Keratinocyte (primary cell): ENCODE data around the gene MRPL12. TPM values are rescaled to one million over a fixed set of nuclear protein-coding genes. Genes with fewer than 3 reads are reported as not detected.

Experiments used
- DNase-seq: peaks from one replicate; pipeline ENCODE4 v3.0.0-alpha.2; 2011; ENCODE audit warnings: low read depth, missing footprints, low spot score
- FAIRE-seq: peaks from 2 replicates; lab custom pipeline; 2011; peaks lifted over from hg19 to GRCh38; lab: Jason Lieb, UNC
- H2AFZ ChIP-seq: 2 replicates; pipeline ENCODE4 v1.6.0; 2012; ENCODE audit warnings: low read length, control low read depth, inconsistent platforms; ENCODE audit not compliant: control insufficient read depth
- H3K27ac ChIP-seq: 2 replicates; pipeline ENCODE4 v1.5.1; 2011; ENCODE audit warnings: low read length; ENCODE audit not compliant: control insufficient read depth, insufficient read depth
- H3K27me3 ChIP-seq: 3 replicates; pipeline ENCODE4 v1.6.0; 2011; ENCODE audit warnings: low read length; ENCODE audit not compliant: control insufficient read depth, insufficient read depth; ENCODE audit errors: extremely low read depth
- H3K36me3 ChIP-seq, 2 experiments: 2 replicates in 1 of 2; 3 replicates in 1 of 2; pipeline ENCODE4 v1.5.1; 2011; ENCODE audit warnings: low read length in 2 of 2, mild to moderate bottlenecking in 1 of 2; ENCODE audit not compliant: control insufficient read depth in 2 of 2, insufficient read depth in 2 of 2; ENCODE audit errors: extremely low read depth in 1 of 2
- H3K4me1 ChIP-seq: 3 replicates; pipeline ENCODE4 v1.5.1; 2011; ENCODE audit warnings: low read length; ENCODE audit not compliant: control insufficient read depth, insufficient read depth; ENCODE audit errors: extremely low read depth
- H3K4me2 ChIP-seq: 3 replicates; pipeline ENCODE4 v1.6.0; 2011; ENCODE audit warnings: low read depth, low read length; ENCODE audit not compliant: control insufficient read depth, insufficient read depth; ENCODE audit errors: extremely low read depth
- H3K4me3 ChIP-seq, 3 experiments: fragments of 200-600 bp in 1 of 3; sonication (generic) in 1 of 3; 2 replicates in 2 of 3; 3 replicates in 1 of 3; pipeline ENCODE4 v1.5.1; 2011 to 2016; ENCODE audit warnings: low read length in 3 of 3, mild to moderate bottlenecking in 3 of 3, control low read depth in 2 of 3, inconsistent platforms in 1 of 3, low read depth in 1 of 3, mixed read lengths in 1 of 3, mixed run types in 1 of 3, moderate library complexity in 1 of 3; ENCODE audit not compliant: control insufficient read depth in 2 of 3, insufficient read depth in 2 of 3; ENCODE audit errors: extremely low read depth in 1 of 3
- H3K79me2 ChIP-seq: 2 replicates; pipeline ENCODE4 v1.6.0; 2012; ENCODE audit warnings: low read length; ENCODE audit not compliant: control insufficient read depth, insufficient read depth
- H3K9ac ChIP-seq: 3 replicates; pipeline ENCODE4 v1.6.0; 2011; ENCODE audit warnings: low read length; ENCODE audit not compliant: control insufficient read depth, insufficient read depth; ENCODE audit errors: extremely low read depth
- H3K9me1 ChIP-seq: 3 replicates; pipeline ENCODE4 v1.6.0; 2011; ENCODE audit warnings: low read length; ENCODE audit not compliant: control insufficient read depth, insufficient read depth; ENCODE audit errors: extremely low read depth
- H3K9me3 ChIP-seq: 2 replicates; pipeline ENCODE4 v1.5.1; 2012; ENCODE audit warnings: low read depth, low read length; ENCODE audit not compliant: control insufficient read depth
- H4K20me1 ChIP-seq: 3 replicates; pipeline ENCODE4 v1.6.0; 2011; ENCODE audit warnings: low read length; ENCODE audit not compliant: control insufficient read depth, insufficient read depth; ENCODE audit errors: extremely low read depth
- CTCF ChIP-seq, 3 experiments: IDR thresholded peaks in 1 of 3; conservative IDR thresholded peaks in 1 of 3; optimal IDR thresholded peaks in 1 of 3; 2 replicates in 2 of 3; 3 replicates in 1 of 3; pipeline versions ENCODE3 to v1.5.1; 2011; ENCODE audit warnings: low read length in 3 of 3, mild to moderate bottlenecking in 3 of 3, moderate library complexity in 2 of 3, control low read depth in 1 of 3, inconsistent platforms in 1 of 3; ENCODE audit not compliant: insufficient read depth in 2 of 3; ENCODE audit errors: extremely low read depth in 1 of 3
- EZH2 ChIP-seq: IDR thresholded peaks from one replicate; pipeline ENCODE4 v1.6.1; 2012; ENCODE audit warnings: inconsistent platforms, mild to moderate bottlenecking, low read length, moderate library complexity
- dilution Hi-C: fragments of 300-500 bp; cut with MboI; formaldehyde crosslinking; loops from one replicate; pipeline ENCODE4 v1.7.0; 2020; ENCODE audit warnings: low sequenced_read_pairs; ENCODE audit not compliant: extremely low pct_ligation_motif_present
- polyA plus RNA-seq, 5 experiments: library from polyadenylated mRNA; depleted of rRNA in 3 of 5; stranded (reverse) in 3 of 5; stranded (forward) in 1 of 5; unstranded in 1 of 5; fragments of >200 nt; gene quantifications; 1 replicate in 1 of 5; 2 replicates in 3 of 5; 3 replicates in 1 of 5; pipeline versions ENCODE4 v1.2.1 to v1.2.3, GENCODE V29; 2011 to 2012; ENCODE audit warnings: missing spikeins in 2 of 5, low read depth in 1 of 5, low replicate concordance in 1 of 5

Gene MRPL12
- polyA plus RNA-seq, 1 donor (not counting 4 experiments of a cell fraction or from before 2014, with no cell fraction given), result 78.5 TPM

DNA sequence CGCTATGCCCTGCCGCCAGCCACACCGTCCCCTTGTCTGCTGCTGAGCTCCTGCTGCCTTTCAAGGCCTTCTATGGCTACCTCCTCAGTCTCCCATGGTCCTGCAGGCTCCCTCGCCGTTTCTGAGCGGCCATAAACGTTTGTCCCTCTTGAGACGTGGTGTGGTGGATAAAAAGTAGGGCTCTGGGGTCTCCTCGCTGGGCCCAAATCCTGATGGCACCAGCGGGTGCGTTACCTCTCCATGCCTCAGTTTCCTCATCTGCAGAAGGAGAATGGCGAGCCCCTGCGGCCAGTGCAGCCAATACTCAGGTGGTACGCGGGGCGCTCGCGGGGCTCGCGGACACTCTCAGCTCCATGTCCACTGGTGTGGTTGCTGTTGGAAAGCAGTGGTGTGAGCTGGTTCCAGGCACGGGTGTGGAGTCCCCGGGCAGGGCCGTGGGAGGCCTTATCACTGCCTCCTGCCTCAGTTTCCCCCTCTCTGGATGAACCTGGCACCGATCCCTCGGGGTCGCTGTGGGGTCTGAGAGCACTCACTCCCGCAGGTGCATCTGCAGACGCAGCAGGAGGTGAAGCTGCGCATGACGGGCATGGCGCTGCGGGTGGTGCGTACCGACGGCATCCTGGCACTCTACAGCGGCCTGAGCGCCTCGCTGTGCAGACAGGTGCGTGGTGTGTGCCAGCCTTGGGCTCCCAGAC, 11.4 kb downstream of the MRPL12 start:
- H3K4me1 ChIP-seq, result peaks cover 23% of the 10 kb centered on the region
- H2AFZ ChIP-seq, result no peak overlapping the region
- TF ChIP-seq EZH2 (no peak), CTCF (optimal IDR thresholded peaks at IDR 0.05 in 1 of 3, IDR thresholded peaks at IDR 0.05 in 1 of 3, conservative IDR thresholded peaks at IDR 0.05 in 1 of 3; ENCODE audit: extremely low read depth in 1 of 3, insufficient read depth in 2 of 3, low read length in 3 of 3) (no peak)
- H3K9me1 ChIP-seq, result no peaks in the 10 kb centered on the region
- FAIRE-seq, result no peak
- H3K27me3 ChIP-seq, result no peaks in the 10 kb centered on the region
- DNase-seq, result no peak
- H3K27ac ChIP-seq, result no peak overlapping the region
- peaks cover 21% of the 10 kb centered on the region for H3K79me2 ChIP-seq
- no peak overlapping the region for H3K4me2 ChIP-seq
- H3K9me3 ChIP-seq, result no peaks in the 10 kb centered on the region
- peaks cover 0 to 8% of the 10 kb centered on the region in 2 experiments for H3K36me3 ChIP-seq
- H3K4me3 ChIP-seq, result no peak overlapping the region
- H3K9ac ChIP-seq, result no peak overlapping the region
- H4K20me1 ChIP-seq, result no peaks in the 10 kb centered on the region
- dilution Hi-C loops, result no loop called here

DNA sequence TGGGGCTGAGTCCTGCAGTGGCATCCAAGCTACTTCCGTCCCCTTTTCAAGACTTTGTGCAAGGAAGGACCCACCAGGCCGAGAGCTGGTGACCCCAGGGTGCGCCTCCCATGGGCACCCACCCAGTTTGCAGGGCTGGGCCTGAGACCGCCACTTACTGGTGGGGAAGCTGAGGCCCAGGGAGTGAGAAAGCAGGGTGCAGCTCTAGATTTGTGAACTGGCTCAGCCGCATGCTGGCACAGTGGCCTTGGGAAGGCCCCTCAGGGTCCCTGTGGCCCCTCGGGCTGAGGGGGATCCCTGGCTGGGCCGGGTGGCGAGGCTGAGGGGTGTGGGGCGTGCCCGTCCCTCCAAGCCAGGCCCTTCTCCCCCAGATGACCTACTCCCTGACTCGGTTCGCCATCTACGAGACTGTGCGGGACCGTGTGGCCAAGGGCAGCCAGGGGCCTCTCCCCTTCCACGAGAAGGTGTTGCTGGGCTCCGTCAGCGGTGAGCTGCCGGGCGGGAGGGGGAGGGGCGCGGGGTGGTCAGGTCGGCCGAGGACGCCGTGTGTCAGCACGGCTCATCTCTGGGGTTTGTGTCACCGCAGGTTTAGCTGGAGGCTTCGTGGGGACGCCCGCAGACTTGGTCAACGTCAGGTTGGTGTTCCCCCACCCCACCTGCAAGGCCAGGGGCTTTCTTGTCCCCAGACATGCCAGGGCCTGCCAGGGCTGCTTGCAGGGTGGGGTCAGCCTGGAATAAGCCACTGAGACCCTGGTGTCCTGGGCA, 12.1 kb downstream of the MRPL12 start:
- no peak overlapping the region for H3K27ac ChIP-seq
- H3K27me3 ChIP-seq, result no peaks in the 10 kb centered on the region
- H3K4me1 ChIP-seq, result peaks cover 23% of the 10 kb centered on the region
- FAIRE-seq, result no peak
- H4K20me1 ChIP-seq, result no peaks in the 10 kb centered on the region
- H3K4me2 ChIP-seq, result no peak overlapping the region
- H3K9me3 ChIP-seq, result no peaks in the 10 kb centered on the region
- dilution Hi-C loops, result no loop called here
- H3K9me1 ChIP-seq, result no peaks in the 10 kb centered on the region
- H3K79me2 ChIP-seq, result peaks cover 21% of the 10 kb centered on the region
- peaks cover 0 to 11% of the 10 kb centered on the region in 2 experiments for H3K36me3 ChIP-seq
- no peak overlapping the region for H3K9ac ChIP-seq
- no peak overlapping the region for H2AFZ ChIP-seq
- TF ChIP-seq EZH2 (no peak), CTCF (optimal IDR thresholded peaks at IDR 0.05 in 1 of 3, IDR thresholded peaks at IDR 0.05 in 1 of 3, conservative IDR thresholded peaks at IDR 0.05 in 1 of 3; ENCODE audit: extremely low read depth in 1 of 3, insufficient read depth in 2 of 3, low read length in 3 of 3) (no peak)
- H3K4me3 ChIP-seq, result no peak overlapping the region
- DNase-seq, result no peak
